IPS-15b (cell line): ENCODE data around the gene SGCD.

Experiments
- H3K27me3 ChIP-seq: one replicate; pipeline ENCODE4 v1.6.1; 2013; ENCODE audit warnings: low read length; ENCODE audit not compliant: control insufficient read depth, insufficient read depth
- H3K36me3 ChIP-seq: one replicate; pipeline ENCODE4 v1.6.1; 2013; ENCODE audit warnings: low read length; ENCODE audit not compliant: control insufficient read depth, insufficient read depth
- H3K4me1 ChIP-seq: one replicate; pipeline ENCODE4 v1.6.1; 2013; ENCODE audit warnings: mild to moderate bottlenecking, low read length; ENCODE audit not compliant: control insufficient read depth, insufficient read depth
- H3K4me3 ChIP-seq: one replicate; pipeline ENCODE4 v1.5.1; 2013; ENCODE audit warnings: low read depth, low read length
- H3K9ac ChIP-seq: one replicate; pipeline ENCODE4 v1.6.1; 2013; ENCODE audit warnings: low read depth, mild to moderate bottlenecking, low read length
- H3K9me3 ChIP-seq: one replicate; pipeline ENCODE4 v1.6.1; 2013; ENCODE audit warnings: mild to moderate bottlenecking, low read length; ENCODE audit not compliant: control insufficient read depth, insufficient read depth

SGCD gene

DNA sequence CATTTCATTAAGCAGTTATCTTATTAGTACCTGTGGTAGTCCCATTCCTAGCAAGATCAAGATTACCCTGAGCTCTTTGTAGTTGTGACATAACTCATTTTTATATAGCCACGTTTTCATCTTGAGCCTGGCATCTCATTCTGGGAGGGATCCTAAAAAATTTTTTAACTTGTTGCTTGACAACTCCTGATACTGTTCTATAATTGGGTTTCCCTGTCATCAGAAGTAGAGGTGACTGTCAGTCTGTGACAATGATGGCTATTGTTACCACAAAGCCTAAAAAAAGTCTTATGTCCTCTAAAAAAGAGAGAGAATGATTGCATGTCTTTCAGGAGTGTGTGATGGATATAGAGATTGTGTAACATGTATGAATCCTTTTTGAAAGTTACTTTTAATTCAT is 164.8 kb downstream of the SGCD start:
- H3K9ac ChIP-seq = no peak overlapping the region

DNA sequence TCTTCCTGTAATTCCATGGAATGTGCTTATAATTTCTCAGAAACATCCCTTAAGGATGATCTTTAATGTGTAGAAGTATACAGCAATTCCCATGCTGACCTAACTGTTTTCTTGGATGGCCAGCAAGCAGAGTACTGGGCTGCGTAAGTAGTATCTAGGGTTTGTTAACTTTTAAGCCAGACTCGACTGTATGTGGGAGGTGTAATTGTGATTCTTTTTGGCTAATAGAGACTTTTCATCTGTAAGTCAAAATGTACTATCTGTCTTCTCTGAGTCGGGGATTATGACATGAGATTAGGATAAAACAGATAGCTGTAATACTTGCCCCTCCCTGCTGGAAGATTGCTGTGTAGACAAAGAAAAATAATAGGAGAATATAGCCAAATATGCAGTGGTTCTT is 169.3 kb downstream of the SGCD start:
- Histone ChIP-seq H3K9me3 (no peaks in the 10 kb centered on the region), H3K27me3 (no peaks in the 10 kb centered on the region), H3K4me1 (no peaks in the 10 kb centered on the region), H3K4me3 (no peak overlapping the region), H3K9ac (no peak overlapping the region), H3K36me3 (no peaks in the 10 kb centered on the region)

More for the DNA sequence above, 164.8 kb downstream of the SGCD start:
- Histone ChIP-seq H3K36me3 (no peaks in the 10 kb centered on the region), H3K4me1 (no peaks in the 10 kb centered on the region), H3K4me3 (no peak overlapping the region), H3K9me3 (no peaks in the 10 kb centered on the region), H3K27me3 (no peaks in the 10 kb centered on the region)

DNA sequence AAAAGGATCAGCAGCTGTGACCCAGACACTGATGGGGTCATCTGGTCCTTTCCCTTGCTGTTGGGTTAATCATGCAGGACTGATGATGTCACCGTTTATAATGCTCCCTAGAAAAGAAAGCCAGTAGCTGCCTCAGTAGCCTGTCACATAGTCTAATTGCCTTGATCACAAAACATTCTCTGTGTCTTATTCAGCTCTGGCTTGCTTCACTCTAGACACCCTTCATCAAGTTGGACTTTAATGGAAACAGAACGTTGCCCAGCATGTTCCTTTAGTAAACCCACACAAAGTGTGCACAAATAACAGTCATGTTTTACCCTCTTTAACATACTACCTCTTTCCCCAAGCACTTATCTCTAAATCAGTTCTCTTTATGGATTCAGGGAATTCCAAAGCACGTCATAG is 170.8 kb downstream of the SGCD start:
- Histone ChIP-seq H3K9me3 (no peaks in the 10 kb centered on the region), H3K27me3 (no peaks in the 10 kb centered on the region), H3K4me3 (no peak overlapping the region), H3K4me1 (no peaks in the 10 kb centered on the region), H3K9ac (no peak overlapping the region), H3K36me3 (no peaks in the 10 kb centered on the region)

DNA sequence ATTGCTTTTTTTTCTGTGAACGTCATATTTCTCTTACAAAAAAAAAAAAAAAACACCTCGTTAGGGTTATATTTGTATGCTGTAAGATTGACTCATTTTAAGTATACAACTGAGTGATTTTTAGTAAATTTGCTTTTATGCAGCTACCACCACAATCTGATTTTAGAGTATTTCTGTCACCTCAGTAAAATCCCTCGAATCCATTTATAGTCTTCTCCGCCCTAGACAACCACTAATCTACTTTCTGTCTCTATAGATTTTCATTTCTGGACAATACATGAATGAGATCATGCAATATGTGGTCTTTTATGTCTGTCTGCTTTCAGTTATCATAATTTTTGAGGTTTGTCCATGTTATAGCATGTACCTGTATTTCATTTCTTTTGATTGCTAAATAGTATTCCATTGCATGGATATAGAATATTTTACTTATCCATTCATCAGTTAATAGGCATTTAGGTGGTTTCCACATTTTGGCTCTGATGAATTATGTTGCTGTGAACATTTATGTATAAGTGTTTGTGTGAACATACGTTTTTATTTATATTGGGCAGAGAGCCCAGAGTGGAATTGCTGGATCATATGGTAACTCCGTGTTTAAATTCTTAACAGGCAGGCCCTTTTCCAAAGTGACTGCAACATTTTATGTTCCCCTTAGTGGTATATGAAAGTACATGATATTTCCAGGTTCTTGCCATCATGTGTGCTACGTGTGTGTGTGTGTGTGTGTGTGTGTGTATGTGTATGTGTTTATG is 171.4 kb downstream of the SGCD start:
- Histone ChIP-seq H3K4me1 (no peaks in the 10 kb centered on the region), H3K4me3 (no peak overlapping the region), H3K36me3 (no peaks in the 10 kb centered on the region), H3K9me3 (no peaks in the 10 kb centered on the region), H3K9ac (no peak overlapping the region), H3K27me3 (no peaks in the 10 kb centered on the region)

DNA sequence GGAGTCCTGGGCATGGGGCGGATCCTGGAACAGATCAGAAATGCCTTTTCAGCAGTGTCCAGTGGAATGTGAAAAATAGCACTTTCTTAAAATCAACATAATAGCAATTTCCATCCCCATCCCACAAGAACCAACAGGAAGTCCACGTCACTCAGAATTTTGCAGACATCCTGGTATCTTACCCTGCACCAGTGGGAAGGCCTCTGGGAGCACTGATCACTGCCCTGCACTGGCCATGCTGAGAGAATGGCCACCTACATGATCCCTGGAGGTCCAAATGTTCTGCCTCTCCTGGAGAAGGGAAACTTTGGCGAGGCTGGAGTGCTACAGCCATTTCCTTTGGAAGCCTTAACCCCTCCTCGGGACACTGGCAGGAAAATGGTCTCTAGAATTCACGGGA is 173.8 kb downstream of the SGCD start:
- Histone ChIP-seq H3K27me3 (no peaks in the 10 kb centered on the region), H3K4me1 (no peaks in the 10 kb centered on the region), H3K4me3 (no peak overlapping the region), H3K36me3 (no peaks in the 10 kb centered on the region), H3K9me3 (no peaks in the 10 kb centered on the region), H3K9ac (no peak overlapping the region)

DNA sequence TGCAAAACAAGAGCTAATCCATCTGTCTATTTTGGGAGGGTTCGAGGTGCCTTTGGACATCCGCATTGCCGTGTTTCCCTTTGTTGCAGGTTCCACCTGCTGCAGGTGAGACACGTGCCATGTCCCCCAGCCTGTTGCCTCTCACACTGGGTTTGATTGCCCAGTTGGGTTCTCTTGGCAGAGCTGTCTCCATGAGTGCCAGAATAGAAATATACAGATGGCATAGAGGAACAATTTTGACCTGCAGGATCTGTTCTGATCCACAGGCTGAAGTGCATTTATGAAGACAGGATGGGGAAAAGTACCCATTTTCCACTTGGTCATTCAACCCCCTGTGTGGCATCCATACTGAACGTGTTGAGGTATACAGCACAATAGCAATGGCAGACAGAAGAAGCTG is 178.1 kb downstream of the SGCD start:
- H3K9ac ChIP-seq = no peak overlapping the region
- no peaks in the 10 kb centered on the region for H3K27me3 ChIP-seq
- no peak overlapping the region for H3K4me3 ChIP-seq
- H3K36me3 ChIP-seq = no peaks in the 10 kb centered on the region
- H3K9me3 ChIP-seq = no peaks in the 10 kb centered on the region
- peaks cover 3% of the 10 kb centered on the region for H3K4me1 ChIP-seq

DNA sequence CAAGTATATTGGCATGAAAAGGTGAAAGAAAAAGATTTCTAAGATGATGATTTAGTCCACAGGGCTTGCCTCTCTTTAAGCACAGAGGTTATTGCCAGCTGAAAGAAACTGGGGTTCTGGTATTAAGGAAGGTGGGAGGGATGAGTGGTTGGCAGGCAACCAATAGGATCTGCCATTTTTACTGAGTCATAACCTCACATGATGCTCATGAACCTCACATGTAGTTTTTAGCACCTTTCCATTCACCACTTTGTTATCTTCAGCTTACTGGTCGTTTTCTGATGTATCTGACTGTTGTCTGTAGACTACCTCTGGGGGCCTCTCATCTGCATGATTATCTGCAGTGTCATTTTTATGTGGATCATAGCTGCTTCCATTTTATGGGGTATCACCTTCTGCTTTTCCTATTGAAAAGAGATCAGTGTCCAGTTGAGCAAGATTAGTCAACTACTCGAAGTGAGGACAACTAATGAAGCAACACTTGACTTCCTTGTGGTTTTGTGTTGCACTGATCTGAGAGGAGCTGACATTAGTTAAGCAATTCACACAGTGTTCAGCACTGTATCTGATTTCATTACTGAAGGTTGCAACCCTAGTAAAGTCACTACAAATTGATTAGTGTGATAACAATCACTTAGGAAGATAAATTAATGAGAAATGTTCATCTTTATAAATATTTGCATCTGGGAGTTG is 186.3 kb downstream of the SGCD start:
- H3K36me3 ChIP-seq = no peaks in the 10 kb centered on the region
- no peaks in the 10 kb centered on the region for H3K9me3 ChIP-seq
- no peaks in the 10 kb centered on the region for H3K27me3 ChIP-seq
- no peaks in the 10 kb centered on the region for H3K4me1 ChIP-seq
- H3K9ac ChIP-seq = no peak overlapping the region
- H3K4me3 ChIP-seq = no peak overlapping the region

DNA sequence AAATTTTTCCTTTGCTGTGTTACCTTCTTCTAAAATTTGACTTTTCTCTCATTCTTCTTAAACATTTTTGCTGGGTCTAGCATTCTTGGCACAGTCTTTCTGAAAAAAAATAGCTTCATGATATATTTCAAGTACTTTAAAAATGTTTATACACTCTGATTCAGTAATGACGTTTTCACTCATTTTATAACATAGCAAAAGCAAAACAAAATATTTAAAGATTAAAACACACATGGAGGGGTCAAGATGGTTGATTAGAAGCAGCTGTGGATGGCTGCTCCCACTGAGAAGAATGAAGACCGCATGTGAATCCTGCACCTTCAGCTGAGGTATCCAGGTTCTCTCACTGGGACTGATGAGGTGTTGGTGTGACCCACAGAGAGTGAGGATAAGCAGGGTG is 188.2 kb downstream of the SGCD start:
- no peak overlapping the region for H3K4me3 ChIP-seq
- no peaks in the 10 kb centered on the region for H3K27me3 ChIP-seq
- no peaks in the 10 kb centered on the region for H3K4me1 ChIP-seq
- no peaks in the 10 kb centered on the region for H3K9me3 ChIP-seq
- H3K9ac ChIP-seq = no peak overlapping the region
- no peaks in the 10 kb centered on the region for H3K36me3 ChIP-seq

DNA sequence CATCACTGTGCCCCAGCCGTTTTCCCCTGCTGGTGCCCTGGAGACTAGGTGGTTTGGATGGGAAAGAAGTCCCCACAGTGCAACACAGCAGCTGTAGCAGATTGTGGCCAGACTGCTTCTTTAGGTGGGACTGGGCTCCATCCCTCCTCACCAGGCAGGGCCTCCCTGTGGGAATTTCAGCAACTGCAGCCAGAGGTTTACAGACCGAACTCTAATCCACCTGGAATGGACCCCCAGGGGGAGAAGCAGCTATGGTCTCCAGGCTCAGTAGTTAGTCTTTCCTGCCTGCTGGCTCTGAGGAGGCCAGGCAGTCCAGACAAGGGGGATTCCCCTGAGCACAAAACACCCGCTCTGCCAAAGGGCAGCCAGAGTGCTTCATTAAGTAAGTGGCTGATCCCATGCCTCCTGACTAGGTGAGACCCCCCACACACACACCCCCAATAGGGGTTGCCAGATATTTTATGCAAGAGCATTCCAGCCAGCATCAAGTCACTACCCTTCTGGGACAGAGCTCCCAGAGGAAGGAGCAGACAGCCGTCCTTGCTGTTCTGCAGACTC is 188.9 kb downstream of the SGCD start:
- Histone ChIP-seq H3K27me3 (no peaks in the 10 kb centered on the region), H3K9ac (no peak overlapping the region), H3K36me3 (no peaks in the 10 kb centered on the region), H3K4me3 (no peak overlapping the region), H3K4me1 (no peaks in the 10 kb centered on the region), H3K9me3 (no peaks in the 10 kb centered on the region)

DNA sequence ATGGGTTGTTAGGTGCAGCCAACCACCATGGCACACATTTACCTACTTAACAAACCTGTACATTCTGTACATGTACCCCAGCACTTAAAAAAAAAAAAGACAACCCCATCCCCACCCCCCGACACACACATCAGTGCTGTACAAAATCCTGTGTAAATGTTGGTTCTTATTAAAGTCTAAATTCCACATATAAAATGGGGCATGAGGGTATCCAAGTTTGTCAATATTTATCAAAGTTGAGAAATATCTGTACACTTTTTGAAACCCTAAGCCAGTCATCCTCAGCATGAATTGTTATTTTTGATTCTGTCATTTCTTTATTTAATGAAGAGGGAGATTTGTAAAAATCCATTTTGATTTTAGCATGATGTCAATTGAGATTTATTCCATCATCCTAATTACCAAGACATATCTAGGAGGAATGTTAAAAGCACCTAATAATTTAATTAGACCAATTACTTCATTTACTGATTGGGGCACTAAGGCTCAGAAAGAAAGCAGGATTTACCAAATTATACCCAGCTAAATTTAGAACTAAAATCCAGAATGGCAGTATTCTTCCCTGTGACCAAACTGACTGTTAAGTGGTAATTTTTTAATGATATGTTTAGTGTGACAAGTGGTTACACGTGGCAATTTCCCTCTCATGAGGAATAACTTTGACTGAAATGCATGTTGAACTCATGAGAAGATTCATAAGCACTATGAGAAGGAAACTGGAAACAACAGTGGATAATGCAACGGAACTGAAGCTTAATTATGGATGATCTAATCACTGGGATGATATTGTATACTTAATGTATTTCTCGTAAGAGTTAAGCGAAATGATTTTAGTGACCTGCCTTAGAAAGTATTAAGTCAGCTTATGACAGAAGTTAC is 195.9 kb downstream of the SGCD start:
- H3K4me3 ChIP-seq = no peak overlapping the region
- no peak overlapping the region for H3K9ac ChIP-seq
- H3K9me3 ChIP-seq = no peaks in the 10 kb centered on the region
- no peaks in the 10 kb centered on the region for H3K27me3 ChIP-seq
- H3K36me3 ChIP-seq = no peaks in the 10 kb centered on the region
- no peaks in the 10 kb centered on the region for H3K4me1 ChIP-seq

DNA sequence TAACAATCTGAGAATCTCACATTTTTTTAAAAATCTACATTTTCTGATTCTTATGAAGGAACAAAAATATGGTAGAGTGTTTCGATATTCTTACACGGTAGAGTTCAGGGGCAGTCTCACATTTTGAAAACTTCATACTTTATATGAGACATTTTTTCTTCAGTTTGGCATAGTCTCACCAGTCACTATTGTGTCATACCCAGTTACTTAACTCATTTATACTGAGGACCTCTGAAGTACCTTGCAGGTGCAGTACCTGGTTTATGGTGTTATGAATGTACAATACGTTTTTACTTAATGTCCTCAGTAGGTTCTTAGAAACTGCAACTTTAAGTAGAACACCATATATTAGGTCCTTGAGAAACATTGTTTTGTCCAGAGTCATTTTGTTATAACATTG is 196.6 kb downstream of the SGCD start:
- no peaks in the 10 kb centered on the region for H3K4me1 ChIP-seq
- no peaks in the 10 kb centered on the region for H3K36me3 ChIP-seq
- H3K9ac ChIP-seq = no peak overlapping the region
- no peaks in the 10 kb centered on the region for H3K27me3 ChIP-seq
- no peaks in the 10 kb centered on the region for H3K9me3 ChIP-seq
- H3K4me3 ChIP-seq = no peak overlapping the region
